ENCODE measurements around the gene ZNF283.
A peak's percentile ranks its signal among the peaks of the same experiment; 100 is the strongest.

ZNF283 gene

DNA sequence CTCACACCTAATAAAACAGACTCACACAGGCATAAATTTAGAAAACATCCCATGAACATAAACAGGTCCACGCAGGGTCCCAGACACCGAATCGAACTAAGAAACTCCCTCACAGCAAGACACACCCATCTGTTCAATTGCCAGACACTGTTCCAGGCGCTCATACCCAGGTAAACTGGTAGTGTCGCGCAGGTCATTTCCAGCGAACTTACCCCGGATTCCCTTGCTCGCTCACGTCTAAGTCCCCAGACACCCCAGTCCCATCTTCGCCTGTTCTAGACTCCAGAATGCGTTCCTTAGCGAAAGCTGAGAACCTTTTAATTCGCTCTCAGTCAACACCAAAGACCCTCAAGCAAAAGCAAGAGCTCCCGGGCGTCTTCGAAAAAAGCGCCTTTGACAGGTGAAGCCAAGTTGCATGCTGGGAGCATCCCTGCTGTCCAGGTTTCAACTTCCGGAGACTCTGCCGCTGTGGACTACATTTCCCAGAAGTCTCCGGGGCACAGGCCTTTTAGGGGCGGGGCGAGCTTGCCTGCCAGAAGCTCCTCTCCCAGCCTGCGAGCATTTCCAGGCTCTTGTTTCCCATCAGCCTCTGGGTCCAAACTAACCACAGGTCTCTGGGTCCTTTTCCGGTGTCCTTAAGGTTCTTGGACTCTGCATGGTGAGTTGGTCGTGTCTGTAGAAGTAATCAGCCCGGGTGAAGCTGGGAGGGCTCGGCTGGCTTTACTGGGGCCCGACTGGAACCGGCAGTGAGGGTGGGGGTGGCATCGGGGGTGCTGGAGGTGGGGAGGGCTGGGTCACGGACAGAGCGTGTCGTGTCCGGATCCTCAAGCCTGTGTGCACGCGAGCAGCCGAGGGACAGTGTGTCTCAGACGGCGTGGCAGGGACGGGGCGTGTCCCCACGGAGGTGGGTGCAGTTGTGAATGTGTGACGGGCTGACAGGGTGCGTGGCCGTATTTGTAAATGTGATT lies at the start of gene ZNF283:
TSS of gene ZNF283 (plus strand) at position 535 of the 968 bp plus-strand sequence. CDS start 6,184 bp downstream, outside the sequence.
- peak; percentile 58 to 70 for DNase-seq (ENCODE audit: low read depth in 2 of 2, low spot score in 1 of 2)

DNA sequence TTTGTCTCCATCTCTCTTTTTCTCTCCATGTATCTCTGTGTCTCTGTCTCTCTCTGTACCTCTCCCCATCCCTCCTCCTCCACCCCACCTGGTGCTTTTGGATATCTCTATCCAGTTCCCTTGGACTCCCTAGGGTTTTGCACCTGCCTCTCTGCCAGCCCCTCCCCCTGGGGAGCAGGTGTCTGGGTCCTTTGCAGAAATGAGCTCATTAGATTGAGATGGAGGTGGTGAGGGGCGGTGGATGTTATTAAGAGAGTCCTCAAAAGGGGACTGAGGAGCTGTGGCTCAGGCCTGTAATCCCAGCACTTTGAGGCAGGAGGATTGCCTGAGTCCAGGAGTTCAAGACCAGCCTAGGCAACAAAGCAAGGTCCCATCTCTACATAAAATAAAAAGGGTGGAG lies 48.5 kb upstream of the ZNF283 start:
- DNase-seq (ENCODE audit: low read depth in 2 of 2, low spot score in 1 of 2) = no peak

DNA sequence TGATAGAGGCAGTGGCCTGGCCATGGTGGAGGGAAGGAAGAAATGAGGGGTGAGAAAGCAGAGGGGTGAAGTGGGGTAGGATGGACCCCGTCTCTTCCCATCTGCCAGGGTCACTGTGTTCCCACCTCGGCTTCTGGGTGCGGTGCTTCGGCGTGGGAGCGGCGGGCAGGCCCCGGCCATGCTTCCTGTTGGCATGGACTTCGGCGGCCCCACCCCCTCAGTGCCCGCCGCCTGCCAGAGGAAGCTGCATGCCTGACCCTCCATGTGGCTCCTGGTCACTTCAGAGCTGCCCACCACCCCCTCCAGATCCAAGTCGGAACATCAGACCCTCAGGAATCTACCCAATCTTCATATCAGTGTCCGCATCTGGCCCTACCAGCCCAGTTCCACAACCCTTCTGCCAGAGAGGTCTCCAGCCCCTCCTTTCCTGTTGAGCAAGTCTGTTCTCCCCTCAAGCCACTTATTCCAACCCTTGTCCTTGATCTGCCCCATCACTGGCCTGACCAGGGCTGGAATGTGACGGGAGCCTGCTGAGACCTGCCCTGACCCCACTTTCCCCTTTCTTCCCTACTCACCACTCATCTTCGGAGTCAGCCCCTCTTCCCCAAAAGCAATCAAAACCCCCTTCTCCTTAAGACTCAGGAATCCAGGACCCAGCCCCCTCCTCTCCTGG lies 47.8 kb upstream of the ZNF283 start:
- DNase-seq (ENCODE audit: low read depth in 2 of 2, low spot score in 1 of 2) = no peak

DNA sequence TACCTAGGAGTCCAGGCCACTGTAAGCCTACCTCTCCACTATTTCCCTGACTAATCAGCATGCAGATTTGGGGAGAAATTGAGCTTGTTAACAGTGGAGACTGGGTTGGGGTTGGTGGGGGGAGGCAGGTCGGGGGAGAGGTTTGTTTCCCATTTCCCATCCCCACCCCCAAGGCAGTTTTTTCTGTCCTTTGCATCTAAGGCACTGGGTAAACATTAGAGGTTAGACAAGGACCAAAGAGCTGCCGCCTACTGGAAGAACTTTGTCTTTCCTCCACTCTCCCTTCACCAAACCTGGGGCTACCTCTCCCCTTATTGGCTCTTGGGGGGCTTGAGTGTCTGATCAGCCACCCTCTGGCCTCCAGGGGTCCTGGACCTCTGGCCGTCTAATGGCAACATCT lies 47.3 kb upstream of the ZNF283 start:
- no peak for DNase-seq (ENCODE audit: low read depth in 2 of 2, low spot score in 1 of 2)

DNA sequence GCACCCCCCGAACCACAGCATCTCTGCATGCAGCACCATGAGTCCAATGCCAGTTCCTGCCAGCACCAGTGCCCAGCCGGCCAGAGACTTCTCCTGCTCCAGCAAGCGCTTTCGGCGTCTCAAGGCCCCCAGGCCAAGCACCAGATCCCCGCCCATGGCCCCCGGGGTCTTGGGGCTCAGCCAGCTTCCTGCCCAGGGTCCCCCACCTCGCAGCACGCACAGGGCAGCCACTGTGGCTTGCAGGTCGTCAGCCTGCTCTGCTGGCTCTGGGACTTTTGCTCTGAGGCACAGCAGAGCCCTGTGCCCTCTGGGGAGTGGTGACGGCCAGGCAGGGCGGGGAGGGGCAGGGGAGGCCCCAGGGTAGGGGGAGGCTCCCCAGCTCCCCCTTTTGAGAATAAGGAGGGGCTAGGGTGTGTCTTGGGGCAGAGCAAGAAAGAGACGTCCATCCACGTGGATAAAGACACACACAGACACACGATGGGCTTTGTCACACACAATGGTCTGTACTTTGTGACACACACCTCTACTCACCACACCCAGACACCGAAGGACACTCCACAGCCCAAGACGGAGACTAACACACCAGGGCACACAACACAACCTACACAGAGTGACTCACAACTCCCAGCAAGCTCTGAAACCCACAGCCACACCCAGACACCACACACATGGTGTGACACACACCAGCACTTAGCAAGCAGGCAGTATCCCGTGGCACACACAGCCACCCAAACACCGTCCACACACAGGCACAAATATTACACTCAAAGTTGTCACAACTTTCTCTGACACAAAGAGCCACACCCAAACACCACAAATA lies 46.2 kb upstream of the ZNF283 start, which contains the start of gene KCNN4:
TSS of gene KCNN4 (minus strand) at position 268 of the 820 bp plus-strand sequence. CDS start at position 156, 112 bp downstream.
- DNase-seq (ENCODE audit: low read depth in 2 of 2, low spot score in 1 of 2) = peak; percentile 35 to 37

DNA sequence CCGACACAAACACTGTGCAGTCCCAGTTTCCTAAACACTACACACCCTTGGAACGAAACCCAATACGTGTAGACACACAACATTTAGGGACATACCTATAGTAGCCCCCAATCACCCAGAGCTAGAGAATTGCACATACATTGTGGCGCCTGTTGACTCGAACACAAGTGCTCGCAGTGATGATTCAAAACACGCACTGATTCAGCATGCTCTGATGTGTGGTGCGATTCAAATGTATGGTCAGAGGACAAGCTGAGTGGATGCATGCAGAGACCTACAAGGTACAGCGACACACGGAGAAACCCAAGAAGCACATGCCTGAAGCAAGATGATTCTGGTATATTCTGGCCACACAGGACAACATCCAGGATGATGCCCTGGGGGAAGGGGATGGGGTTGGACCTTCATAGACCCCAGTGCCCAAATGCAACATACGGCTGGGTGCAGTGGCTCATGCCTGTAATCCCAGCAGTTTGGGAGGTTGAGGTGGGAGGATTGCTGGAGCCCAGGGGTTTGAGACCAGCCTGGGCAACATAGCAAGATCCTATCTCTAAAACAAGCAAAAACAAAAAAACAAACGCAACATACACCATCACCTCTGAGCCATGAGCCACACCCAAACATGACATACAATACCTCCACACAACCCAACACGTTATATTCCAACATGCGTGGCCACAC lies 45.4 kb upstream of the ZNF283 start:
- no peak for DNase-seq (ENCODE audit: low read depth in 2 of 2, low spot score in 1 of 2)

DNA sequence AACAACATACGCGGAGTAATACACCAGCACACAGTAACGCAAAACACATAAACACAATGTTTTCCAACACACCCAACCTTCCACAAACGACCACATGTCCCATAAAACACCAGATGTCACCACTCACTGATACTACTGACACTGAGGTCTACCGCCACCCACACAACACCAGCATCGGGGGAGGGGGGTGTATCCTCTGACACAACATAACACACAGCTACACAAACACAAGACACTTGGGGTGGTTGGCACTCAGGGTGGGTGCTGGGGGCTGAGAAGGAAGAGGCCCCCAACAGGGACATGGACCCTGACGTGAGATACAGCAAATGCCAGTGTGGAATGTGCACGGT lies 44.8 kb upstream of the ZNF283 start:
- DNase-seq (ENCODE audit: low read depth in 2 of 2, low spot score in 1 of 2) = no peak

DNA sequence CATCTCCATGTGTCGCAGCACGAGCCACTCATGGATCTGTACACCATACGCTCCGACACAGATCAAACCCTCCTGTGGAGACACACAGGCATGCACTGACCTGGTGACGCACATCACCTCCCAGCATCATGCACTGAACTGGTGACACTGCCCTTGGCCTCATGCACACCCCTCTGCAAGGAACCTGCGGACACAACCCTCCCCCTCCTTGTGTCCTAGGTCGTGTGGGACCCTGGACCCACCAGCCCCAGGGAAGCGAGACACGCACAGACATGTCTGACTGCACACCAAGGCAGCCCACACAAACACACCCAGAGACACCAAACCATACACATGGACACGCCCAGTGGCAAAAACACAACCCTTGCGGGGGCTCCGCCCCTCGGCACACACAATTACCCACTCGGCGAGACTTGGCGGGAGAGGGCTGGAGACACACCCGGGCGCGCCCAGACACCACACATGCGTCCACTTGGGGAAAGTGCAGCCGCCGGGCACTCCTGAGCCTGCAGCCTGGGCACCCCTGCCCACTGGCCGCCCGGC lies 44.4 kb upstream of the ZNF283 start:
- no peak for DNase-seq (ENCODE audit: low read depth in 2 of 2, low spot score in 1 of 2)

DNA sequence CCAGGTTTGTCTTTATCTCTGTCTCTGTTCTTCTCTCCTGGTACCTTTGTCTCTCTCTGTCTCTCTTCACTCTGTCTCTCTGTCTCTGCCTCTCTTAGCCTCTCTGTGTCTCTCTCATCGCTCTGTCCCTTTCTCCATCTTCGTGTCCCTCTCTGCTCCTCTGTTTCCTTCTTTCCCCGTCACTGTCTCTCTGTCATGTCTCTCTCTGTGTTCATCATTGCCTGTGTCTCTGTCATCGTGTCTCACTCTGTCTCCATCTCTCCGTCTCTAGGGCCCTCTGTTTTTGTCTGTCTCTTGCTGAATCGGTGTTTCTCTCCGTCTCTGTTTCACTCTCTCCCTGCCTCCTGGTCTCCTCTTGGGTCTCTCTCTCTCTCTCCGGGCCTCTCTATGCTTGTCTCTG lies 43.5 kb upstream of the ZNF283 start:
- DNase-seq (ENCODE audit: low read depth in 2 of 2, low spot score in 1 of 2) = no peak

DNA sequence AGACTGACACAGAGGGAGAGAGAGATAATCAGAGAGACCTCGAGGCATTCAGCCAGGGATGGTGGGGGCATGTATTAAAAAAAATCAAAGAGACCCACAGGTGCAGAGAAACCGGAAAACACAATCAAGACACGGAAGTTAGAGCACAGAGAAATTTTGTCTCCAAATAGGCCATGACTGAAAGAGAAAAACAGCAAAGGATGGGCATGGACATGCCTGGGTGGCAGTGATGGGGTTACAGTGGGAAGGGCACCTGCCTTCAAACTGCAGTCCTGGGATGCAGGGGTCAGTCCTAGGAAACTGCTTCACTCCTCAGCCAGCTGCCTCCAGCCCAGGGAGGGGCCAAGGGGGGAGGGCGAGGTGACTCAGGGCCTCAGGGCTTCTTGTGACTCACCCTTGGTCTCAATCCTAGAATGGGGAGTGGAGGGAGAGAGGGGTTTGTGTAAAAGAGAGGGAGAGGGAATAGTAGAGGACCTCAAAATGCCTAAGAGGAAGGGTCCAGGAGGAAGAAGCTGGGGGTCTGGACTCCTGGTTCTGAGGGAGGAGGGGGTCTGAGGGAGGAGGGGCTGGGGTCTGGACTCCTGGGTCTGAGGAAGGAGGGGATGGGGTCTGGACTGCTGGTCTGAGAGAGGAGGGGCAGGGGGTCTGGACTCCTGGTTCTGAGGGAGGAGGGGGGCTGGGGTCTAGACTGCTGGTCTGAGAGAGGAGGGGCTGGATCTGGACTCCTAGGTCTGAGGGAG lies 42.7 kb upstream of the ZNF283 start:
- DNase-seq (ENCODE audit: low read depth in 2 of 2, low spot score in 1 of 2) = peak in 1 of 2 donors; percentile 27

DNA sequence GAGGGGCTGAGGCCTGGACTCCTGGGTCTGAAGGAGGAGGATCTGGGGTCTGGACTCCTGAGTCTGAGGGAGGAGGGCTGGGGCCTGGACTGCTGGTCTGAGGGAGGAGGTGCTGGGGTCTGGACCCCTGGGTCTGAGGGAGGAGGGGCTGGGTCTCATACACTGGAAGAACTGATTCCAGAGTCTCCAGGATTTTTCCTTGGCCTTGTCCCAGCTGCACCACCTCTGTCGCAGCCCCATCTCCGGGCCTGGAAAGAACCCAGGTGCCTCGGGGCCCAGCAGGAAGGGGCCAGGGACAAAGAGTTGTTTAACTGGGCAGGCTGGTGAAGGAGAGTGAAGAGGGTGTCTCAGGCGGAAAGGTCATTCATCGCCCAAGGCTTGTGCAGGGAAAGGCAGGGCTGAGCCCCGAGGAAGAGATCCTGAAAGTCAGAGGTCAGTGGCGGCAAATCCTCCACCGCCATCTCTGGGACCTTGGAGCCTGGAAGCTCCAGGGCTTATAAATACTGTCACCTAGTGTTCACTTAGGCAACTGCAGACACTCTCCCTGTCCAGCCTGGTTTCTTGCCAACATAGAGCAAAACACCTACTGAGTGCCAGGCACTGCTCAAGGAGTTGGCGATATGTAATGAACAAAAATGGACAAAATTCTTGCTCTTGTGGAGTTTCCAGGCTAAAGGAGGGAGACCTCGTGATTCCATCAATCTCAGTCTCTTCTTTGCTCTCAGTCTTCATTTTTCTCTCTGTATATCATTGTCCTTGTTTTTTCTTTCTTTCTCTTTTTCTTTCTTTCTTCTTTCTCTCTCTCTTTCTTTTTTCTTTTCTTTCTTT lies 41.9 kb upstream of the ZNF283 start:
- DNase-seq (ENCODE audit: low read depth in 2 of 2, low spot score in 1 of 2) = peak in 1 of 2 donors; percentile 7

DNA sequence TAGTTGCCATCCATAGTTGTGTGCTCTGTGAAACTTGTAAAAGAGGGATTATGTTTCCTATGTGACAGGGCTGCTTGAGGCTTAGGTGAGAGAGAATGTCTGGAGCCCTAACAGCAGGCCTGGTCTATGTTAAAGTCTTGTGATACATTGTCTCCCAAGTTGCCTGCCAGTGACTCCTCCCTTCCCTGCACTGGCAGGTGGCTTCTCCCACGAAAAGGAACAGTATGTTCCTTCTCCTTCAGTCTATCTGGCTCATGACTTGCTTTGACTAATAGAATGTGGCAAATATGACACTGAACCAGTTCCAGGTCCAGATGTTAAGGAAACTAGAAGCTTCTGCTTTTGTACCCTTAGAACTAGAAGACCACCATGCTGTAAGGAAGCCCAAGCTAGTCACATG lies 40.5 kb upstream of the ZNF283 start:
- DNase-seq (ENCODE audit: low read depth in 2 of 2, low spot score in 1 of 2) = no peak

DNA sequence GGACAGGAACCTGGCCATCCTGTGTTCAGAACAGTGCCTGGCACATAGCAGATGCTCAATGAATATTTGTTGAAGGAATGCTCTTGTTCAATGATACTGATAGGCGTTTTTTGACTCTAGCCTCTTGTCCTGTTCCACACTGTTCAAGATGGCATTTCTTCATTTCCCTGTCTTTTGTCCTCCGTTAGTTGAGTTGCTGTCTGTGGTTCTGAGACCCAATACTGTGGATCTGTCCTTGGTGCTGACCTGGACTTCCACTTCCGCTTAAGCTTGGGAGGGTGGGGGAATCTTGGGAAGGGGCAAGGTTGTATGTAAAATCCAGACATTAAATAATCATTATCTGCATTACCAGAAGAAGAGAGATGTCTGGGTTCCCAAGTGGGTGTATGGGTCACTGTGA lies 38.1 kb upstream of the ZNF283 start:
- DNase-seq (ENCODE audit: low read depth in 2 of 2, low spot score in 1 of 2) = no peak

DNA sequence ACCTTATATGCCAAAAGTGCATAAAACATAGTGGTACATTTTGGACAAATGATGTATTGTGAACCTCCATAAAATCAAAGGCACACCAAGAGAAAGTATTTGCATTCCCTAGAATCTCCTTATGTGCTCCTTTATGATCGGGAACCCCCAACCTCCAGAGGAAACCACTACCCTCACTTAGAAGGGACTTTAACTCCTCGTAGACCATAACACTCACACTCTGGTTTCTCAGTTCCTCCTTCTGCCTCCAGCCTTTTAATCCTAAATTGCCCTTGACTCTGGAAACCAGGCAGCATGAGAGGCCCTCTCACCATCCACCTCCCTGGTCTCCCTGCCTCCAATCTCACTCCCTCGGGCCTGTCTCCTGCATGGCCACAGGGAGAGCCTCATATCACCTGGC lies 36.5 kb upstream of the ZNF283 start:
- no peak for DNase-seq (ENCODE audit: low read depth in 2 of 2, low spot score in 1 of 2)

DNA sequence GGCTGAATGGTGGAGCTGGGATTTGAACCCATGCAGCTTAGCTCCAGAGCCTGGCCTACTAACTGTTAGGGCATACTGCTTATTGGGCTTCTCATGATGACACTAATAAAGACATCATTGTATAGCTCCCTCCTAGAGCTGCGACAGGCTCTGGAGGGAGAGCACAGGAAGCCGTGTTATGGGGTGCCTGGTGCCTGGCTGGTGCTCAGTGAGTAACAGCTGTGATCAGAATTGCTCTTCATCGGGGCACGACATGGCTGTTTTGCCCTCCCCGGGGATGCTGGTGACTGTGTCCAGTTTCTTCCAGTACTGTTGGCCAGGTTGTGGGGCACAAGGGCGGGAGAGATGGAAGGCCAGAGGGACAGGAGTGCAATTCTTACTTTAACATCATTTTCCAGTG lies 30.0 kb upstream of the ZNF283 start:
- DNase-seq (ENCODE audit: low read depth in 2 of 2, low spot score in 1 of 2) = no peak

DNA sequence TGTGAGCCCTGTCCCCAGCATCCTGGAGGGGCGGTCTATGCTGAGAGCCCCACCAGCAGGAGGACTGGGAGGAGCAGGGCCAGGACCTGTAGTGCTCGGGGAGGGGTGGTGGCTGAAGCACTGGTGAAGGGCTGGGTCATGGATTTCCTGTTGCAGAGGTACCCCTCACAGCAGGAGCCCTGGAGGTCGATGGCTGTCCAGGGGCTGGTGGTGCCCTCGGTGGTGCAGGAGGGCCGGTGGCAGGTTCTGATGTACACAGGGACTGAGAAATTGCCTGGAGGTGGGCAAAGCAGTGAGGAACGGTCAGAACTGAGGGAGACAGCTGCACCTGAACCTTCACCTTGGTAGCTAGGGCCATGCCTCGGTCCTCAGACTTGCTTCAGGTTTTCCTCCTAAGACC lies 29.6 kb upstream of the ZNF283 start:
- no peak for DNase-seq (ENCODE audit: low read depth in 2 of 2, low spot score in 1 of 2)

DNA sequence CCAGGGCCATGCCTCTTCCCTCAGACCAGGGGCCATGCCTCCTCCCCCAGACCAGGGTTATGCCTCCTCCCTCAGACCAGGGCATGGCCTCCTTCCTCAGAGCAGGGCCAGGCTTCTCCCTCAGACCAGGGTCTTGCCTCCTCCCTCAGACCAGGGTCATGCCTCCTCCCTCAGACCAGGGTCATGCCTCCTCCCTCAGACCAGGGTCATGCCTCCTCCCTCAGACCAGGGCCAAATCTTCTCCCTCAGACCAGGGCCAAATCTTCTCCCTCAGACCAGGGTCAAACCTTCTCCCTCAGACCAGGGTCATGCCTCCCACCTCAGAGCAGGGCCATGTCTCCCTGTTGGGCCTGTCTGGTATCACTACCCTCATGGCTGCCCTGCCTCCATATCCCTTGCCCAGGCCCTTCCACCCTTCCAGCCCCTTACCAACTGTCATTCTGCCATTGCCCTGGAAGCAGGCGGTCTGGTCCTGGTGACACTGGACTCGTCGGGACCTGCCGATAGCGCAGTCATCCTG lies 29.0 kb upstream of the ZNF283 start:
- DNase-seq (ENCODE audit: low read depth in 2 of 2, low spot score in 1 of 2) = no peak

DNA sequence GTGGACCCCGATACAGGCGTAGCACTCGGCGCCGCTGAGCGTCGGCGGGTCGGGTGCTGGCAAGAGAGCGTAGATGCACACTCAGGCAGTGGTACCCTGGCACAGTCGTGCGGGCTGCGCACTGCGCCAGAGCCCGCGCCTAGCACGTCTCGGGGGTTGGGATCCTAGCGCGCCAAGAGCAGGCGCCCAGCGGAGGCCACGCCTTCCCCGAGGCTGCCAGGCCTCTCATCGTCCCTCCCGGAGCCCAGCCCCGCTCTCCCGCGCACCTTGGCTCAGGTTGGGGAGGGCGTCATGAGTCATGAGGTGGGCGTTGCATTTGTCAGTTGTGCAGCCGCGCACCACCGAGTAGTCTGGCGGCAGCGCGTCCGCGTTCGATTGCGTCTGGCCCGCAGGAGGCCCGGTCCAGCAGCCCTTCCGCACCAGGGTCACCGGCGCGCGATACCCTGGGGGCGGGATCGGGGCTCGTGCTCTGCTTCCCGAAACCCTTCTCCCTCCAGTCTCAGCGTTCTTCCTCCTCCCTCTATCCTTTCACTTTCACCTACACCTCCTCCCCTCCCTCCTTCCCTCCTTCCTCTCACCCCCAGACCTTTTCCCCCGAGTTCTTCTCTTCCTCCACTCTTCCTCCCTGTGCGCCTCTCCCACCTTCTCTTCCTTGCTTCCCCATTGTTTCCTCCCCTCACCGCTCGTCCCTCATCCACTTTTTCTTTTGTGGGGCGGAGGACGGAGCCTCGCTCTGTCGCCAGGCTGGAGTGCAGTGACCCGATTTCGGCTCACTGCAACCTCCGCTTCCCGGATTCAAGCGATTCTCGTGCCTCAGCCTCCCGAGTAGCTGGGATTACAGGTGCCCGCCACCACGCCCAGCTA lies 28.3 kb upstream of the ZNF283 start:
- DNase-seq (ENCODE audit: low read depth in 2 of 2, low spot score in 1 of 2) = peak; percentile 49 to 73

All from stimulated activated CD8-positive, alpha-beta memory T cell treated with anti-CD3 and anti-CD28 coated beads, Interleukin-4, amount 100 ng/mL, for 4 hours (primary cell).